DMS 273 (cell line): Measurements from ENCODE around the gene CPLX1.
"Not testable (repeated sequence)": the region's sequence is repeated elsewhere in the genome, so short reads cannot be mapped to it uniquely, and the experiment has no call there.

Source experiments
- DNase-seq: peaks from one replicate; lab custom pipeline; 2025; ENCODE audit not compliant: unreplicated experiment; lab: John Stamatoyannopoulos, UW

CPLX1 gene

GRCh38 chr4:793093-793861, 32.7 kb downstream of the CPLX1 start:
- peak; percentile 45 for DNase-seq

GRCh38 chr4:792626-793092, 33.3 kb downstream of the CPLX1 start:
- DNase-seq: no peak

GRCh38 chr4:791898-792625, 33.9 kb downstream of the CPLX1 start:
- no peak for DNase-seq

- no peak for DNase-seq
Observed at GRCh38 chr4:791252-791897, 34.6 kb downstream of the CPLX1 start.

GRCh38 chr4:790466-790820, 35.5 kb downstream of the CPLX1 start:
- DNase-seq: no peak

- DNase-seq: no peak
Observed at GRCh38 chr4:789571-790465, 36.1 kb downstream of the CPLX1 start.

GRCh38 chr4:788636-789297, 37.2 kb downstream of the CPLX1 start:
- DNase-seq: no peak

GRCh38 chr4:788006-788635, 37.8 kb downstream of the CPLX1 start:
- no peak for DNase-seq

- no peak for DNase-seq
Observed at GRCh38 chr4:787561-787981, 38.4 kb downstream of the CPLX1 start.

GRCh38 chr4:786861-787300, 39.0 kb downstream of the CPLX1 start:
- DNase-seq: no peak

GRCh38 chr4:786074-786741, 39.7 kb downstream of the CPLX1 start:
- no peak for DNase-seq

GRCh38 chr4:785332-786073, 40.4 kb downstream of the CPLX1 start:
- DNase-seq: no peak

GRCh38 chr4:784401-785331, 41.3 kb downstream of the CPLX1 start:
- DNase-seq: no peak

- peak; percentile 99 for DNase-seq
Observed at GRCh38 chr4:781493-782216, 44.3 kb downstream of the CPLX1 start.

- no peak for DNase-seq
Observed at GRCh38 chr4:780716-781492, 45.0 kb downstream of the CPLX1 start.

- not testable (repeated sequence) for DNase-seq
Observed at GRCh38 chr4:780255-780654, 45.7 kb downstream of the CPLX1 start.
